ENCODE data around the gene AFG1L. TPM values are rescaled to one million over a fixed set of nuclear protein-coding genes. Genes with fewer than 3 reads are reported as not detected.
"Not testable (repeated sequence)": the region's sequence is repeated elsewhere in the genome, so short reads cannot be mapped to it uniquely, and the experiment has no call there.

The AFG1L gene
- polyA plus RNA-seq (2013, experiment 1 of 2), result 3.0 TPM
- polyA plus RNA-seq (2013, experiment 2 of 2), result 3.8 TPM

- Histone ChIP-seq H2BK120ac (ENCODE audit: low read depth, low read length) (no peak within 1 kb of the TSS), H3K18ac (ENCODE audit: low read length) (peak within 1 kb of the TSS; percentile 8), H3K9ac (ENCODE audit: low read length) (peak within 1 kb of the TSS; percentile 76), H3K27ac (ENCODE audit: low read depth, low read length) (peak within 1 kb of the TSS; percentile 83), H3K4me2 (ENCODE audit: low read length) (peak within 1 kb of the TSS; percentile 49), H3K79me2 (ENCODE audit: control insufficient read depth, insufficient read depth, low read length) (no peaks in the 10 kb centered on the region), H2BK5ac (ENCODE audit: low read length) (peak within 1 kb of the TSS; percentile 70), H2AK5ac (ENCODE audit: low read length) (no peak within 1 kb of the TSS), H3K23ac (ENCODE audit: low read length) (no peak within 1 kb of the TSS), H4K5ac (ENCODE audit: low read length) (no peak within 1 kb of the TSS), H3K4me3 (ENCODE audit: low read length) (peak within 1 kb of the TSS; percentile 70), H2BK15ac (replicated peaks; ENCODE audit: low read depth) (no peak within 1 kb of the TSS), H4K8ac (ENCODE audit: low read depth, low read length) (peak within 1 kb of the TSS; percentile 81), H3K4me1 (ENCODE audit: control insufficient read depth, low read depth, low read length) (no peaks in the 10 kb centered on the region), H3K79me1 (ENCODE audit: low read length) (no peaks in the 10 kb centered on the region), H3K27me3 (ENCODE audit: insufficient read depth, low read length, poor library complexity) (no peaks in the 10 kb centered on the region), H3K4ac (ENCODE audit: low read depth, low read length) (peak within 1 kb of the TSS; percentile 39), H3K56ac (ENCODE audit: low read length) (peak within 1 kb of the TSS; percentile 91), H3K36me3 (ENCODE audit: control insufficient read depth, insufficient read depth, low read length) (no peaks in the 10 kb centered on the region)
- WGBS (ENCODE audit: extremely low coverage, insufficient coverage, low lambda C conversion rate), result no CpG with 5 or more reads among the region's 46 CpGs
- DNase-seq, result peak; percentile 97
These were observed at the start of gene AFG1L for GRCh38 chr6:108294727-108295625. Gene AFG1L, plus strand, starts transcription at chr6:108295054. Its CDS starts 26 bp downstream, at chr6:108295080.

- H4K8ac ChIP-seq (ENCODE audit: low read depth, low read length); H3K27ac ChIP-seq (ENCODE audit: low read depth, low read length); H3K36me3 ChIP-seq (ENCODE audit: control insufficient read depth, insufficient read depth, low read length); H3K79me2 ChIP-seq (ENCODE audit: control insufficient read depth, insufficient read depth, low read length); H3K27me3 ChIP-seq (ENCODE audit: insufficient read depth, low read length, poor library complexity); H4K5ac ChIP-seq (ENCODE audit: low read length); H2BK15ac ChIP-seq (replicated peaks; ENCODE audit: low read depth); H2BK120ac ChIP-seq (ENCODE audit: low read depth, low read length); DNase-seq; H3K56ac ChIP-seq (ENCODE audit: low read length); H3K4ac ChIP-seq (ENCODE audit: low read depth, low read length); H3K9ac ChIP-seq (ENCODE audit: low read length); H3K18ac ChIP-seq (ENCODE audit: low read length); H3K4me2 ChIP-seq (ENCODE audit: low read length); H2AK5ac ChIP-seq (ENCODE audit: low read length); H3K23ac ChIP-seq (ENCODE audit: low read length); H3K4me3 ChIP-seq (ENCODE audit: low read length); H2BK5ac ChIP-seq (ENCODE audit: low read length); H3K4me1 ChIP-seq (ENCODE audit: control insufficient read depth, low read depth, low read length): not testable (repeated sequence)
- no CpG with 5 or more reads among the region's 7 CpGs for WGBS (ENCODE audit: extremely low coverage, insufficient coverage, low lambda C conversion rate)
- peaks cover 16% of the 10 kb centered on the region for H3K79me1 ChIP-seq (ENCODE audit: low read length)
These were observed 49.8 kb upstream of the AFG1L start for GRCh38 chr6:108245095-108245494.

- no peak for DNase-seq
- no peak overlapping the region for H3K4me2 ChIP-seq (ENCODE audit: low read length)
- H3K79me1 ChIP-seq (ENCODE audit: low read length), result peaks cover 11% of the 10 kb centered on the region
- no peaks in the 10 kb centered on the region for H3K79me2 ChIP-seq (ENCODE audit: control insufficient read depth, insufficient read depth, low read length)
- no peak overlapping the region for H2AK5ac ChIP-seq (ENCODE audit: low read length)
- H3K36me3 ChIP-seq (ENCODE audit: control insufficient read depth, insufficient read depth, low read length), result no peaks in the 10 kb centered on the region
- no peaks in the 10 kb centered on the region for H3K4me1 ChIP-seq (ENCODE audit: control insufficient read depth, low read depth, low read length)
- no peak overlapping the region for H2BK5ac ChIP-seq (ENCODE audit: low read length)
- H2BK15ac ChIP-seq (replicated peaks; ENCODE audit: low read depth), result no peak overlapping the region
- no peak overlapping the region for H3K18ac ChIP-seq (ENCODE audit: low read length)
- WGBS (ENCODE audit: extremely low coverage, insufficient coverage, low lambda C conversion rate), result no CpG with 5 or more reads among the region's 1 CpG
- no peak overlapping the region for H3K27ac ChIP-seq (ENCODE audit: low read depth, low read length)
- no peak overlapping the region for H3K9ac ChIP-seq (ENCODE audit: low read length)
- no peak overlapping the region for H3K4ac ChIP-seq (ENCODE audit: low read depth, low read length)
- no peak overlapping the region for H3K23ac ChIP-seq (ENCODE audit: low read length)
- no peak overlapping the region for H3K4me3 ChIP-seq (ENCODE audit: low read length)
- no peak overlapping the region for H4K5ac ChIP-seq (ENCODE audit: low read length)
- no peaks in the 10 kb centered on the region for H3K27me3 ChIP-seq (ENCODE audit: insufficient read depth, low read length, poor library complexity)
- no peak overlapping the region for H4K8ac ChIP-seq (ENCODE audit: low read depth, low read length)
- H2BK120ac ChIP-seq (ENCODE audit: low read depth, low read length), result no peak overlapping the region
- H3K56ac ChIP-seq (ENCODE audit: low read length), result no peak overlapping the region
These were observed 46.8 kb upstream of the AFG1L start for GRCh38 chr6:108247965-108248536.

- H3K18ac ChIP-seq (ENCODE audit: low read length), result no peak overlapping the region
- no peak overlapping the region for H3K56ac ChIP-seq (ENCODE audit: low read length)
- H3K36me3 ChIP-seq (ENCODE audit: control insufficient read depth, insufficient read depth, low read length), result no peaks in the 10 kb centered on the region
- peaks cover 2% of the 10 kb centered on the region for H3K79me2 ChIP-seq (ENCODE audit: control insufficient read depth, insufficient read depth, low read length)
- H3K4me3 ChIP-seq (ENCODE audit: low read length), result no peak overlapping the region
- no peak overlapping the region for H3K4me2 ChIP-seq (ENCODE audit: low read length)
- no peaks in the 10 kb centered on the region for H3K27me3 ChIP-seq (ENCODE audit: insufficient read depth, low read length, poor library complexity)
- H2BK5ac ChIP-seq (ENCODE audit: low read length), result no peak overlapping the region
- H3K9ac ChIP-seq (ENCODE audit: low read length), result no peak overlapping the region
- H3K27ac ChIP-seq (ENCODE audit: low read depth, low read length), result no peak overlapping the region
- no peaks in the 10 kb centered on the region for H3K4me1 ChIP-seq (ENCODE audit: control insufficient read depth, low read depth, low read length)
- no peak overlapping the region for H2BK15ac ChIP-seq (replicated peaks; ENCODE audit: low read depth)
- no peak overlapping the region for H4K5ac ChIP-seq (ENCODE audit: low read length)
- no peak overlapping the region for H2BK120ac ChIP-seq (ENCODE audit: low read depth, low read length)
- no peak overlapping the region for H3K4ac ChIP-seq (ENCODE audit: low read depth, low read length)
- peak; percentile 79 for DNase-seq
- peaks cover 14% of the 10 kb centered on the region for H3K79me1 ChIP-seq (ENCODE audit: low read length)
- no peak overlapping the region for H4K8ac ChIP-seq (ENCODE audit: low read depth, low read length)
- WGBS (ENCODE audit: extremely low coverage, insufficient coverage, low lambda C conversion rate), result no CpG with 5 or more reads among the region's 2 CpGs
- no peak overlapping the region for H3K23ac ChIP-seq (ENCODE audit: low read length)
- H2AK5ac ChIP-seq (ENCODE audit: low read length), result no peak overlapping the region
These were observed 44.5 kb upstream of the AFG1L start for GRCh38 chr6:108250240-108250866.

- no peak overlapping the region for H4K8ac ChIP-seq (ENCODE audit: low read depth, low read length)
- no peak overlapping the region for H2AK5ac ChIP-seq (ENCODE audit: low read length)
- H3K27ac ChIP-seq (ENCODE audit: low read depth, low read length), result no peak overlapping the region
- no peak overlapping the region for H2BK5ac ChIP-seq (ENCODE audit: low read length)
- H4K5ac ChIP-seq (ENCODE audit: low read length), result no peak overlapping the region
- H3K18ac ChIP-seq (ENCODE audit: low read length), result no peak overlapping the region
- H3K56ac ChIP-seq (ENCODE audit: low read length), result no peak overlapping the region
- no peak overlapping the region for H3K4me3 ChIP-seq (ENCODE audit: low read length)
- H3K36me3 ChIP-seq (ENCODE audit: control insufficient read depth, insufficient read depth, low read length), result no peaks in the 10 kb centered on the region
- no peaks in the 10 kb centered on the region for H3K4me1 ChIP-seq (ENCODE audit: control insufficient read depth, low read depth, low read length)
- no peak for DNase-seq
- H2BK120ac ChIP-seq (ENCODE audit: low read depth, low read length), result no peak overlapping the region
- no peak overlapping the region for H3K4me2 ChIP-seq (ENCODE audit: low read length)
- peaks cover 14% of the 10 kb centered on the region for H3K79me1 ChIP-seq (ENCODE audit: low read length)
- no peak overlapping the region for H2BK15ac ChIP-seq (replicated peaks; ENCODE audit: low read depth)
- no peak overlapping the region for H3K4ac ChIP-seq (ENCODE audit: low read depth, low read length)
- H3K27me3 ChIP-seq (ENCODE audit: insufficient read depth, low read length, poor library complexity), result no peaks in the 10 kb centered on the region
- H3K23ac ChIP-seq (ENCODE audit: low read length), result no peak overlapping the region
- WGBS (ENCODE audit: extremely low coverage, insufficient coverage, low lambda C conversion rate), result no CpG with 5 or more reads among the region's 2 CpGs
- H3K79me2 ChIP-seq (ENCODE audit: control insufficient read depth, insufficient read depth, low read length), result peaks cover 2% of the 10 kb centered on the region
- no peak overlapping the region for H3K9ac ChIP-seq (ENCODE audit: low read length)
These were observed 43.6 kb upstream of the AFG1L start for GRCh38 chr6:108251252-108251651.

Measured in mesendoderm (in vitro differentiated cells).